Liver (tissue), 9 donors: ENCODE measurements around the gene CLDN24. TPM values are rescaled to one million over a fixed set of nuclear protein-coding genes. Genes with fewer than 3 reads are reported as not detected.

Source experiments
- DNase-seq: peaks from one replicate; pipeline ENCODE4 v3.0.0-alpha.2; 2017; ENCODE audit warnings: low spot score
- H3K27ac ChIP-seq, 2 donors: one replicate each; pipeline ENCODE4 v1.7.0; 2013; ENCODE audit warnings: inconsistent platforms in 2 of 2, low read length in 2 of 2, control low read depth in 1 of 2, low read depth in 1 of 2, mild to moderate bottlenecking in 1 of 2
- H3K27me3 ChIP-seq, 4 donors: one replicate each; pipeline versions ENCODE4 v1.6.1 to v1.7.0; 2013; ENCODE audit warnings: low read length in 3 of 4, inconsistent platforms in 1 of 4, mild to moderate bottlenecking in 1 of 4, moderate library complexity in 1 of 4; ENCODE audit not compliant: control insufficient read depth in 4 of 4, insufficient read depth in 4 of 4
- H3K36me3 ChIP-seq, 4 donors: one replicate each; pipeline versions ENCODE4 v1.6.1 to v1.7.0; 2013; ENCODE audit warnings: low read length in 3 of 4, mild to moderate bottlenecking in 3 of 4, low read depth in 1 of 4, moderate library complexity in 1 of 4; ENCODE audit not compliant: control insufficient read depth in 4 of 4, insufficient read depth in 3 of 4
- H3K4me1 ChIP-seq, 4 donors: one replicate each; pipeline versions ENCODE4 v1.6.1 to v1.7.0; 2013; ENCODE audit warnings: low read length in 3 of 4, mild to moderate bottlenecking in 3 of 4, moderate library complexity in 1 of 4; ENCODE audit not compliant: control insufficient read depth in 4 of 4, insufficient read depth in 4 of 4
- H3K4me3 ChIP-seq, 3 donors: one replicate each; pipeline versions ENCODE4 v1.6.1 to v1.7.0; 2013; ENCODE audit warnings: low read length in 3 of 3, control low read depth in 1 of 3, low read depth in 1 of 3, mild to moderate bottlenecking in 1 of 3
- H3K9ac ChIP-seq, 2 donors: one replicate each; pipeline ENCODE4 v1.7.0; 2013; ENCODE audit warnings: low read length in 2 of 2, mild to moderate bottlenecking in 2 of 2, moderate library complexity in 2 of 2, control low read depth in 1 of 2, low read depth in 1 of 2
- H3K9me3 ChIP-seq, 4 donors: one replicate each; pipeline versions ENCODE4 v1.6.1 to v1.7.0; 2013; ENCODE audit warnings: low read length in 3 of 4; ENCODE audit not compliant: control insufficient read depth in 4 of 4
- EGR1 ChIP-seq, 2 donors: IDR thresholded peaks; 2 replicates each; pipeline ENCODE4 v1.6.1; 2016 to 2018; ENCODE audit warnings: antibody characterized with exemption in 2 of 2, low read depth in 2 of 2
- FOXA1 ChIP-seq: IDR thresholded peaks from 2 replicates; pipeline ENCODE4 v1.6.1; 2016; ENCODE audit warnings: antibody characterized with exemption
- FOXA2 ChIP-seq: IDR thresholded peaks from 2 replicates; pipeline ENCODE4 v1.6.1; 2016; ENCODE audit warnings: antibody characterized with exemption
- HNF4A ChIP-seq, 2 donors: conservative IDR thresholded peaks; 2 replicates each; pipeline ENCODE4 v1.6.1; 2016; ENCODE audit warnings: antibody characterized with exemption in 2 of 2, mild to moderate bottlenecking in 2 of 2
- JUND ChIP-seq, 2 donors: IDR thresholded peaks; 2 replicates each; pipeline ENCODE4 v1.6.1; 2016; ENCODE audit warnings: antibody characterized with exemption in 2 of 2
- NR2F2 ChIP-seq: IDR thresholded peaks from 2 replicates; pipeline ENCODE4 v1.6.1; 2016; ENCODE audit warnings: antibody characterized with exemption
- RAD21 ChIP-seq, 2 donors: IDR thresholded peaks; 2 replicates each; pipeline ENCODE4 v1.6.1; 2016; ENCODE audit warnings: antibody characterized with exemption in 2 of 2, mild to moderate bottlenecking in 2 of 2
- RXRA ChIP-seq, 2 donors: IDR thresholded peaks; 2 replicates each; pipeline ENCODE4 v1.6.1; 2017 to 2018; ENCODE audit warnings: antibody characterized with exemption in 2 of 2, mild to moderate bottlenecking in 1 of 2
- SP1 ChIP-seq: IDR thresholded peaks from 2 replicates; pipeline ENCODE4 v1.6.1; 2018; ENCODE audit warnings: antibody characterized with exemption, mild to moderate bottlenecking
- TAF1 ChIP-seq: conservative IDR thresholded peaks from 2 replicates; pipeline ENCODE4 v1.6.1; 2016; ENCODE audit warnings: antibody characterized with exemption, mild to moderate bottlenecking
- YY1 ChIP-seq: IDR thresholded peaks from 2 replicates; pipeline ENCODE4 v1.6.1; 2016; ENCODE audit warnings: antibody characterized with exemption, mild to moderate bottlenecking
- WGBS: extraction: QIAGEN DNeasy Blood & Tissue Kit; methylation state at CpG from one replicate; pipeline ENCODE4 v1.1.7; 2013; 5-methylcytosine and 5-hydroxymethylcytosine counted together
- polyA plus RNA-seq, 2 donors: library from polyadenylated mRNA; stranded (reverse) in 1 of 2; unstranded in 1 of 2; fragments of 200-250 nt in 1 of 2; fragments of >200 nt in 1 of 2; fragmentation: Nextera tagmentation in 1 of 2; extraction: Ambion mirVana in 1 of 2; gene quantifications; one replicate each; pipeline versions ENCODE4 v1.2.1 to v1.2.3, GENCODE V29; 2013 to 2015
- total RNA-seq, 2 donors: library from RNA; depleted of rRNA; stranded (reverse); fragments of >200 nt; gene quantifications; one replicate each; pipeline ENCODE4 v1.2.3, GENCODE V29; 2014
- TF ChIP-seq, protein P1 (sequence below): IDR thresholded peaks from 2 replicates; pipeline ENCODE4 v1.6.1; 2016; ENCODE audit warnings: antibody characterized with exemption
- TF ChIP-seq, protein P2 (sequence below): IDR thresholded peaks from 2 replicates; pipeline ENCODE4 v1.6.1; 2016; ENCODE audit warnings: antibody characterized with exemption
- TF ChIP-seq, protein P3 (sequence below): fragments of 150-350 bp; IDR thresholded peaks from 2 replicates; pipeline ENCODE4 v1.5.1; 2017; ENCODE audit warnings: improper control_type of control experiment, low read depth, low read length; ENCODE audit not compliant: missing input control
- TF ChIP-seq, protein P4 (sequence below): IDR thresholded peaks from 2 replicates; pipeline ENCODE4 v1.6.1; 2016; ENCODE audit warnings: antibody characterized with exemption
- TF ChIP-seq, protein P5 (sequence below): IDR thresholded peaks from 2 replicates; pipeline ENCODE4 v1.6.1; 2016; ENCODE audit warnings: antibody characterized with exemption, mild to moderate bottlenecking
- donor health status: healthy.
- donor health status: healthy.
- donor health status: healthy.
- donor health status: healthy.
- donor health status: healthy.

The CLDN24 gene
- total and polyA plus RNA-seq, 4 donors, result not detected

DNA sequence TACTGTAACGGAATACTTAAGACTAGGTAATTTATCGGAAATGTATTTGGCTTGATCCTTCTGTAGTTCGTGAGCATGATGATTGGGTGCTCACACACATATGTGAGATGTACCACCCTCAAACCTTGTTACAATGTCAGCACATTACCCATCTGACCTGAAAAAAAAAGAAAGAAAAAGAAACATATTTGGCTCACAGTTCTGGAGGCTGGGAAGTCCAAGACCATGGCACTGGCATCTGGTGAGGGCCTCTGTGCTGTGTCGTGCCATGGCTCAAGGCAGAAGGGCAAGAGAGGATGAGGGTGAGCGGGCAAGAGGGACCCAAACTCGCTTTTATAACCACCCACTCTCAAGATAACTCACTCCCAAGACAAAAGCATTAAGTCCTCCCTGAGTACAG, 7.0 kb upstream of the CLDN24 start (continued):
- TF ChIP-seq, protein P1, sequence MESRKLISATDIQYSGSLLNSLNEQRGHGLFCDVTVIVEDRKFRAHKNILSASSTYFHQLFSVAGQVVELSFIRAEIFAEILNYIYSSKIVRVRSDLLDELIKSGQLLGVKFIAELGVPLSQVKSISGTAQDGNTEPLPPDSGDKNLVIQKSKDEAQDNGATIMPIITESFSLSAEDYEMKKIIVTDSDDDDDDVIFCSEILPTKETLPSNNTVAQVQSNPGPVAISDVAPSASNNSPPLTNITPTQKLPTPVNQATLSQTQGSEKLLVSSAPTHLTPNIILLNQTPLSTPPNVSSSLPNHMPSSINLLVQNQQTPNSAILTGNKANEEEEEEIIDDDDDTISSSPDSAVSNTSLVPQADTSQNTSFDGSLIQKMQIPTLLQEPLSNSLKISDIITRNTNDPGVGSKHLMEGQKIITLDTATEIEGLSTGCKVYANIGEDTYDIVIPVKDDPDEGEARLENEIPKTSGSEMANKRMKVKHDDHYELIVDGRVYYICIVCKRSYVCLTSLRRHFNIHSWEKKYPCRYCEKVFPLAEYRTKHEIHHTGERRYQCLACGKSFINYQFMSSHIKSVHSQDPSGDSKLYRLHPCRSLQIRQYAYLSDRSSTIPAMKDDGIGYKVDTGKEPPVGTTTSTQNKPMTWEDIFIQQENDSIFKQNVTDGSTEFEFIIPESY, result no peak
- TF ChIP-seq EGR1 (IDR thresholded peaks at IDR 0.05; ENCODE audit: low read depth in 2 of 2), result no peak
- TF ChIP-seq TAF1, result no peak
- no peak for TF ChIP-seq JUND (IDR thresholded peaks at IDR 0.05)
- no peak for TF ChIP-seq FOXA2
- TF ChIP-seq, protein P2, sequence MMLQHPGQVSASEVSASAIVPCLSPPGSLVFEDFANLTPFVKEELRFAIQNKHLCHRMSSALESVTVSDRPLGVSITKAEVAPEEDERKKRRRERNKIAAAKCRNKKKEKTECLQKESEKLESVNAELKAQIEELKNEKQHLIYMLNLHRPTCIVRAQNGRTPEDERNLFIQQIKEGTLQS, result no peak

DNA sequence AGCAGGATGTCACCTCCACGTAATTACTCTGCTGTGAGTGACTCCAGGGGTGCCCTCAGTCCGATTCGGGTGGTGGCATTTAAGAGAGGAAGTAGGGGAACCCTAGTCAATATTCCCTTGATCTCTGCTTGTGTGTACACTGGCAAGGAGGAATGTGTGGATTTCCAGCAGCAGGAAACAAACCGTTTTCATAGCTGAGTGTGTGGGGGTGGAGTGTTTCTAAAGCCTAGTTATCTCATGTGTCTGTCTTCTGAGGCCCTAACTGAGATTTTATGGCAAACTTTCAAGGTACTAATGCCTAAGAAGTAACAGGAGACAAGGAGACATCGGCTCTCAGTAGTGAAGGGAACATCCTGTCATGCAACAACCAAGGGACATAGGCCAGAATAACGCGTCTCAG, 6.6 kb upstream of the CLDN24 start:
- peaks cover 0 to 3% (median 0%) of the 10 kb centered on the region in 4 donors for H3K9me3 ChIP-seq
- no peak for DNase-seq
- TF ChIP-seq JUND (IDR thresholded peaks at IDR 0.05) (no peak), SP1 (no peak), NR2F2 (no peak), TAF1 (no peak), FOXA2 (no peak), RXRA (IDR thresholded peaks at IDR 0.05) (no peak), FOXA1 (no peak)
- TF ChIP-seq, protein P3, sequence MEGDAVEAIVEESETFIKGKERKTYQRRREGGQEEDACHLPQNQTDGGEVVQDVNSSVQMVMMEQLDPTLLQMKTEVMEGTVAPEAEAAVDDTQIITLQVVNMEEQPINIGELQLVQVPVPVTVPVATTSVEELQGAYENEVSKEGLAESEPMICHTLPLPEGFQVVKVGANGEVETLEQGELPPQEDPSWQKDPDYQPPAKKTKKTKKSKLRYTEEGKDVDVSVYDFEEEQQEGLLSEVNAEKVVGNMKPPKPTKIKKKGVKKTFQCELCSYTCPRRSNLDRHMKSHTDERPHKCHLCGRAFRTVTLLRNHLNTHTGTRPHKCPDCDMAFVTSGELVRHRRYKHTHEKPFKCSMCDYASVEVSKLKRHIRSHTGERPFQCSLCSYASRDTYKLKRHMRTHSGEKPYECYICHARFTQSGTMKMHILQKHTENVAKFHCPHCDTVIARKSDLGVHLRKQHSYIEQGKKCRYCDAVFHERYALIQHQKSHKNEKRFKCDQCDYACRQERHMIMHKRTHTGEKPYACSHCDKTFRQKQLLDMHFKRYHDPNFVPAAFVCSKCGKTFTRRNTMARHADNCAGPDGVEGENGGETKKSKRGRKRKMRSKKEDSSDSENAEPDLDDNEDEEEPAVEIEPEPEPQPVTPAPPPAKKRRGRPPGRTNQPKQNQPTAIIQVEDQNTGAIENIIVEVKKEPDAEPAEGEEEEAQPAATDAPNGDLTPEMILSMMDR, result no peak
- TF ChIP-seq, protein P2, result no peak
- no peak overlapping the region for H3K27ac ChIP-seq
- H3K4me3 ChIP-seq, result no peak overlapping the region
- 53% methylated on average over 7 of the region's 7 CpGs for WGBS
- H3K36me3 ChIP-seq, result no peaks in the 10 kb centered on the region
- H3K27me3 ChIP-seq, result no peaks in the 10 kb centered on the region
- H3K4me1 ChIP-seq, result no peaks in the 10 kb centered on the region
- H3K9ac ChIP-seq, result no peak overlapping the region

DNA sequence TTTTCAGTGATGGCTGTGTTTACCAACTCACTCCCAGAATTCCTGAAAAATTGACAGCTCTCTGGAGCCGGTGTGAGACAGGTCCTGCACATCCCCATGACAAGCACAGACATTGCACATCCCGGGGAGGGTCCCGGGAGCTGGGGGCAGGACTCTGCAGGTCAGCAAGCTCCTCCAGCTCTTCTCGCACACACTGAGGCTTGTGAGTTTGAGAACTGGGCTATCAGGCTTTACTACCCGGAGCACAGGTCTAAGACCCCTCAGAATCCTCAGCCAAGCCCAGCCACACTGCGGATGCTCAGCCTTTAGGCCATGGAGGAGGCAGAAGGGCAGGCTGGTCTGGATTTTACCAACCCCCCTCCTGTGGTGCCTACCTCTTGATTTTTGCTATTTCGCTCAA, 5.6 kb upstream of the CLDN24 start:
- no peaks in the 10 kb centered on the region for H3K27me3 ChIP-seq
- WGBS, result 93% methylated on average over 7 of the region's 7 CpGs
- no peak overlapping the region for H3K4me3 ChIP-seq
- H3K9ac ChIP-seq, result no peak overlapping the region
- TF ChIP-seq FOXA2 (no peak), RXRA (IDR thresholded peaks at IDR 0.05) (no peak), FOXA1 (no peak), HNF4A (conservative IDR thresholded peaks at IDR 0.05) (no peak), YY1 (no peak), JUND (IDR thresholded peaks at IDR 0.05) (no peak), TAF1 (no peak), RAD21 (IDR thresholded peaks at IDR 0.05) (no peak)
- TF ChIP-seq, protein P3, result no peak
- TF ChIP-seq, protein P4, sequence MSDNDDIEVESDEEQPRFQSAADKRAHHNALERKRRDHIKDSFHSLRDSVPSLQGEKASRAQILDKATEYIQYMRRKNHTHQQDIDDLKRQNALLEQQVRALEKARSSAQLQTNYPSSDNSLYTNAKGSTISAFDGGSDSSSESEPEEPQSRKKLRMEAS, result no peak
- TF ChIP-seq, protein P5, sequence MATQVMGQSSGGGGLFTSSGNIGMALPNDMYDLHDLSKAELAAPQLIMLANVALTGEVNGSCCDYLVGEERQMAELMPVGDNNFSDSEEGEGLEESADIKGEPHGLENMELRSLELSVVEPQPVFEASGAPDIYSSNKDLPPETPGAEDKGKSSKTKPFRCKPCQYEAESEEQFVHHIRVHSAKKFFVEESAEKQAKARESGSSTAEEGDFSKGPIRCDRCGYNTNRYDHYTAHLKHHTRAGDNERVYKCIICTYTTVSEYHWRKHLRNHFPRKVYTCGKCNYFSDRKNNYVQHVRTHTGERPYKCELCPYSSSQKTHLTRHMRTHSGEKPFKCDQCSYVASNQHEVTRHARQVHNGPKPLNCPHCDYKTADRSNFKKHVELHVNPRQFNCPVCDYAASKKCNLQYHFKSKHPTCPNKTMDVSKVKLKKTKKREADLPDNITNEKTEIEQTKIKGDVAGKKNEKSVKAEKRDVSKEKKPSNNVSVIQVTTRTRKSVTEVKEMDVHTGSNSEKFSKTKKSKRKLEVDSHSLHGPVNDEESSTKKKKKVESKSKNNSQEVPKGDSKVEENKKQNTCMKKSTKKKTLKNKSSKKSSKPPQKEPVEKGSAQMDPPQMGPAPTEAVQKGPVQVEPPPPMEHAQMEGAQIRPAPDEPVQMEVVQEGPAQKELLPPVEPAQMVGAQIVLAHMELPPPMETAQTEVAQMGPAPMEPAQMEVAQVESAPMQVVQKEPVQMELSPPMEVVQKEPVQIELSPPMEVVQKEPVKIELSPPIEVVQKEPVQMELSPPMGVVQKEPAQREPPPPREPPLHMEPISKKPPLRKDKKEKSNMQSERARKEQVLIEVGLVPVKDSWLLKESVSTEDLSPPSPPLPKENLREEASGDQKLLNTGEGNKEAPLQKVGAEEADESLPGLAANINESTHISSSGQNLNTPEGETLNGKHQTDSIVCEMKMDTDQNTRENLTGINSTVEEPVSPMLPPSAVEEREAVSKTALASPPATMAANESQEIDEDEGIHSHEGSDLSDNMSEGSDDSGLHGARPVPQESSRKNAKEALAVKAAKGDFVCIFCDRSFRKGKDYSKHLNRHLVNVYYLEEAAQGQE, result no peak
- DNase-seq, result no peak
- no peaks in the 10 kb centered on the region for H3K36me3 ChIP-seq
- no peaks in the 10 kb centered on the region for H3K4me1 ChIP-seq
- H3K27ac ChIP-seq, result no peak overlapping the region
- peaks cover 0 to 3% (median 0%) of the 10 kb centered on the region in 4 donors for H3K9me3 ChIP-seq
